HepG2 (cell line): Measurements from ENCODE around the gene BRI3BP. TPM values are rescaled to one million over a fixed set of nuclear protein-coding genes. Genes with fewer than 3 reads are reported as not detected.
A peak's percentile ranks its signal among the peaks of the same experiment; 100 is the strongest.

Experiments
- ARNT2 ChIP-seq: sonication (generic); formaldehyde crosslinking; IDR thresholded peaks from 2 replicates; pipeline ENCODE4 v1.8.0; 2022; ENCODE audit warnings: mild to moderate bottlenecking, low read depth, missing genetic modification reagents, moderate library complexity
- CREB3 ChIP-seq: sonication (generic); formaldehyde crosslinking; IDR thresholded peaks from 2 replicates; pipeline ENCODE4 v1.5.0; 2020; ENCODE audit warnings: missing genetic modification reagents
- CSRNP1 ChIP-seq: sonication (generic); formaldehyde crosslinking; IDR thresholded peaks from 2 replicates; pipeline ENCODE4 v1.8.1; 2023; ENCODE audit warnings: mild to moderate bottlenecking, missing genetic modification reagents
- DNMT1 ChIP-seq: sonication (generic); formaldehyde crosslinking; IDR thresholded peaks from 2 replicates; pipeline ENCODE4 v1.5.1; 2020; ENCODE audit warnings: mild to moderate bottlenecking, missing genetic modification reagents
- DR1 ChIP-seq: sonication (generic); formaldehyde crosslinking; IDR thresholded peaks from 2 replicates; pipeline ENCODE4 v1.8.0; 2021; ENCODE audit warnings: mild to moderate bottlenecking, missing genetic modification reagents, inconsistent platforms
- DRAP1 ChIP-seq: IDR thresholded peaks from 2 replicates; pipeline ENCODE4 v1.6.1; 2016; ENCODE audit warnings: missing genetic modification reagents, missing compliant biosample characterization
- ELF4 ChIP-seq: sonication (generic); formaldehyde crosslinking; IDR thresholded peaks from 2 replicates; pipeline ENCODE4 v1.5.0; 2020; ENCODE audit warnings: missing genetic modification reagents, mild to moderate bottlenecking, moderate library complexity, borderline replicate concordance
- HDAC2 ChIP-seq: sonication (generic); formaldehyde crosslinking; IDR thresholded peaks from 2 replicates; pipeline ENCODE4 v1.4.0; 2020; ENCODE audit warnings: missing genetic modification reagents
- JARID2 ChIP-seq: sonication (generic); formaldehyde crosslinking; IDR thresholded peaks from 2 replicates; pipeline ENCODE4 v1.8.1; 2023; ENCODE audit warnings: missing genetic modification reagents, inconsistent platforms; ENCODE audit not compliant: insufficient replicate concordance
- KLF9 ChIP-seq: IDR thresholded peaks from 2 replicates; pipeline ENCODE4 v1.6.1; 2016; ENCODE audit warnings: low read depth
- RBM39 ChIP-seq: fragments of 200-400 bp; formaldehyde crosslinking; IDR thresholded peaks from one replicate; pipeline ENCODE4 v1.6.1; 2018; ENCODE audit warnings: antibody characterized with exemption, mild to moderate bottlenecking, low read depth, low read length; ENCODE audit not compliant: poor library complexity, severe bottlenecking
- SAP130 ChIP-seq: IDR thresholded peaks from 2 replicates; pipeline ENCODE4 v1.6.1; 2016; ENCODE audit warnings: low read depth
- SP1 ChIP-seq, 2 experiments: fragments of 450-650 bp in 1 of 2; sonication (generic) in 1 of 2; formaldehyde crosslinking in 1 of 2; IDR thresholded peaks; 2 replicates each; pipeline versions ENCODE4 v1.4.0 to v1.6.1; 2016 to 2020; ENCODE audit warnings: missing genetic modification reagents in 1 of 2
- STAT6 ChIP-seq: sonication (generic); formaldehyde crosslinking; IDR thresholded peaks from 2 replicates; pipeline ENCODE4 v1.4.0; 2020; ENCODE audit warnings: missing genetic modification reagents, mild to moderate bottlenecking, borderline replicate concordance
- TCF7 ChIP-seq: sonication (generic); IDR thresholded peaks from 2 replicates; pipeline ENCODE4 v1.6.1; 2016; ENCODE audit warnings: antibody characterized with exemption, low read depth
- TFDP2 ChIP-seq: sonication (generic); formaldehyde crosslinking; IDR thresholded peaks from 2 replicates; pipeline ENCODE4 v1.4.0; 2020; ENCODE audit warnings: missing genetic modification reagents
- ZFP1 ChIP-seq: IDR thresholded peaks from 2 replicates; pipeline ENCODE4 v1.6.1; 2016
- ZFY ChIP-seq: sonication (generic); formaldehyde crosslinking; IDR thresholded peaks from 2 replicates; pipeline ENCODE4 v1.4.0; 2020; ENCODE audit warnings: missing genetic modification reagents
- ZNF44 ChIP-seq: sonication (generic); formaldehyde crosslinking; IDR thresholded peaks from 2 replicates; pipeline ENCODE4 v1.5.1; 2020; ENCODE audit warnings: mild to moderate bottlenecking, missing genetic modification reagents
- ZNF563 ChIP-seq: sonication (generic); formaldehyde crosslinking; IDR thresholded peaks from 2 replicates; pipeline ENCODE4 v1.8.0; 2022; ENCODE audit warnings: mild to moderate bottlenecking, moderate library complexity, missing genetic modification reagents
- ZNF605 ChIP-seq: sonication (generic); formaldehyde crosslinking; IDR thresholded peaks from 2 replicates; pipeline ENCODE4 v1.8.0; 2022; ENCODE audit warnings: mild to moderate bottlenecking, missing genetic modification reagents
- polyA plus RNA-seq, 8 experiments: library from polyadenylated mRNA; depleted of rRNA in 3 of 8; stranded (reverse) in 7 of 8; unstranded in 1 of 8; fragments of >200 nt; fragmentation: Illumina TruSeq in 4 of 8; extraction: Trizol in 4 of 8; gene quantifications; 2 replicates each; pipeline versions ENCODE4 v1.2.1 to v1.2.3, GENCODE V29; 2011 to 2016; ENCODE audit warnings: low read depth in 4 of 8, missing spikeins in 1 of 8, mixed read lengths in 1 of 8; ENCODE audit not compliant: insufficient read depth in 1 of 8
- total RNA-seq, 5 experiments: library from RNA; depleted of rRNA; stranded (reverse); fragments of >200 nt; fragmentation: Illumina TruSeq; extraction: Trizol; gene quantifications; 2 replicates each; pipeline ENCODE4 v1.2.3, GENCODE V29; 2016; ENCODE audit warnings: low read depth in 1 of 5

Gene BRI3BP
- total and polyA plus RNA-seq, 2 of the 13 experiments (the other 11 are each of a cell fraction or from before 2014, with no cell fraction given), result 7.5 to 21.1 TPM

- no peak for TF ChIP-seq DNMT1 (CRISPR knock-in tag)
- peak; percentile 47 for TF ChIP-seq RBM39
- TF ChIP-seq TFDP2 (CRISPR knock-in tag), result peak; percentile 23; the same call in 1 of the 2 replicates
- 0 out of 2 replicates have a peak, but pooled peaks have one; percentile 10 for TF ChIP-seq TCF7
- TF ChIP-seq SAP130 (CRISPR knock-in tag), result peak; percentile 81; the same call in 1 of the 2 replicates
- peak; percentile 55 for TF ChIP-seq DRAP1
- TF ChIP-seq DR1 (CRISPR knock-in tag), result peak; percentile 52; the same call in 1 of the 2 replicates
- no peak for TF ChIP-seq JARID2 (CRISPR knock-in tag)
- TF ChIP-seq ZFP1 (CRISPR knock-in tag), result no peak
- no peak for TF ChIP-seq SP1 (IDR thresholded peaks at IDR 0.05)
- peak; percentile 49; the same call in 1 of the 2 replicates for TF ChIP-seq SP1 (CRISPR knock-in tag; IDR thresholded peaks at IDR 0.05)
- TF ChIP-seq ARNT2 (CRISPR knock-in tag), result peak; percentile 93
- TF ChIP-seq CREB3 (CRISPR knock-in tag), result 0 out of 2 replicates have a peak, but pooled peaks have one; percentile 4
- TF ChIP-seq ZNF44 (CRISPR knock-in tag), result 0 out of 2 replicates have a peak, but pooled peaks have one; percentile 19
- 0 out of 2 replicates have a peak, but pooled peaks have one; percentile 61 for TF ChIP-seq CSRNP1
- peak; percentile 56 for TF ChIP-seq ZNF563 (CRISPR knock-in tag)
- peak; percentile 33; the same call in 1 of the 2 replicates for TF ChIP-seq ZNF605
- TF ChIP-seq KLF9 (CRISPR knock-in tag), result no peak
- TF ChIP-seq ZFY (CRISPR knock-in tag), result peak; percentile 70; the same call in 1 of the 2 replicates
- 0 out of 2 replicates have a peak, but pooled peaks have one; percentile 40 for TF ChIP-seq ELF4
- peak; percentile 28; the same call in 1 of the 2 replicates for TF ChIP-seq HDAC2
- no peak; the same call in 1 of the 2 replicates for TF ChIP-seq STAT6 (CRISPR knock-in tag)
These were observed 71.8 kb downstream of the BRI3BP start, which contains the start of gene AACS (continued) for GRCh38 chr12:125065021-125065918.
